ENCODE data around the gene PLXNA1.

Gene PLXNA1

GRCh38 chr3:126957776-126958637 lies 24.9 kb upstream of the PLXNA1 start:
- no peak for DNase-seq (ENCODE audit: low read depth)
- TF ChIP-seq CTCF (conservative IDR thresholded peaks at IDR 0.05; ENCODE audit: low read depth, low read length), result no peak
- no peak overlapping the region for H3K4me3 ChIP-seq (ENCODE audit: low read depth, low read length)

GRCh38 chr3:126958638-126959085 lies 24.3 kb upstream of the PLXNA1 start:
- no peak for TF ChIP-seq CTCF (conservative IDR thresholded peaks at IDR 0.05; ENCODE audit: low read depth, low read length)

GRCh38 chr3:126959136-126959920 lies 23.6 kb upstream of the PLXNA1 start:
- DNase-seq (ENCODE audit: low read depth), result no peak
- no peak for TF ChIP-seq CTCF (conservative IDR thresholded peaks at IDR 0.05; ENCODE audit: low read depth, low read length)
- no peak overlapping the region for H3K4me3 ChIP-seq (ENCODE audit: low read depth, low read length)

More at GRCh38 chr3:126958638-126959085, 24.3 kb upstream of the PLXNA1 start:
- DNase-seq (ENCODE audit: low read depth), result no peak
- H3K4me3 ChIP-seq (ENCODE audit: low read depth, low read length), result no peak overlapping the region

GRCh38 chr3:126959921-126960603 lies 22.9 kb upstream of the PLXNA1 start:
- TF ChIP-seq CTCF (conservative IDR thresholded peaks at IDR 0.05; ENCODE audit: low read depth, low read length), result peak; percentile 67
- H3K4me3 ChIP-seq (ENCODE audit: low read depth, low read length), result no peak overlapping the region
- DNase-seq (ENCODE audit: low read depth), result peak; percentile 68

GRCh38 chr3:126960604-126960995 lies 22.3 kb upstream of the PLXNA1 start:
- H3K4me3 ChIP-seq (ENCODE audit: low read depth, low read length), result no peak overlapping the region
- DNase-seq (ENCODE audit: low read depth), result no peak
- no peak for TF ChIP-seq CTCF (conservative IDR thresholded peaks at IDR 0.05; ENCODE audit: low read depth, low read length)

- no peak for TF ChIP-seq CTCF (conservative IDR thresholded peaks at IDR 0.05; ENCODE audit: low read depth, low read length)
- H3K4me3 ChIP-seq (ENCODE audit: low read depth, low read length), result no peak overlapping the region
- DNase-seq (ENCODE audit: low read depth), result peak; percentile 44
These were observed 21.6 kb upstream of the PLXNA1 start for GRCh38 chr3:126961191-126961790.
